Measurements from ENCODE around the gene HCLS1. TPM values are rescaled to one million over a fixed set of nuclear protein-coding genes. Genes with fewer than 3 reads are reported as not detected.

HCLS1 gene
- total RNA-seq, 1 experiment from 2014 or later, result 1.2 TPM

- H4K8ac ChIP-seq (replicated peaks; ENCODE audit: insufficient read length, low read depth, low read length), result no peak overlapping the region
- H3K79me1 ChIP-seq (ENCODE audit: insufficient read depth, low read depth, low read length, poor library complexity, severe bottlenecking), result no peaks in the 10 kb centered on the region
- H3K23me2 ChIP-seq (ENCODE audit: insufficient read length, low read depth, low read length, poor library complexity, severe bottlenecking), result no peaks in the 10 kb centered on the region
- no peak overlapping the region for H3T11ph ChIP-seq (ENCODE audit: low read length)
- no peak overlapping the region for H2AK5ac ChIP-seq (ENCODE audit: insufficient read length, low read length)
- H2BK20ac ChIP-seq (ENCODE audit: low read depth, low read length, poor library complexity, severe bottlenecking), result no peak overlapping the region
- no peak overlapping the region for H2BK5ac ChIP-seq (ENCODE audit: insufficient read length, low read length)
- Mint-ChIP-seq H3K4me1 (peaks cover 5 to 7% of the 10 kb centered on the region in 2 experiments; a peak in 3 of 4 replicates), H3K27me3 (ENCODE audit: low read depth) (0 out of 2 replicates have a peak, but pooled peaks cover 2% of the 10 kb centered on the region), H3K9me3 (no peaks in the 10 kb centered on the region), H3K36me3 (ENCODE audit: insufficient read depth in 1 of 3, low read depth in 3 of 3) (no peaks in the 10 kb centered on the region; a peak in 2 of 7 replicates), H3K4me3 (no peak overlapping the region), H3K27ac (peak overlapping the region in 2 of 3 experiments; percentile 34 to 44; a peak in 1 of 7 replicates)
- H3K23ac ChIP-seq (ENCODE audit: insufficient read length, low read depth, low read length), result no peak overlapping the region
- H3K27ac ChIP-seq (ENCODE audit: insufficient read length, low read depth, low read length), result no peak overlapping the region
- H4K5ac ChIP-seq (ENCODE audit: insufficient read length, low read depth, low read length), result no peak overlapping the region
- no peak overlapping the region for H2BK15ac ChIP-seq (ENCODE audit: low read depth, low read length)
- no CpG with 5 or more reads among the region's 1 CpG for WGBS (ENCODE audit: extremely low coverage, insufficient read length, low lambda C conversion rate)
- H3K79me2 ChIP-seq (ENCODE audit: insufficient read depth, low read length), result no peaks in the 10 kb centered on the region
- no peak overlapping the region for H2BK120ac ChIP-seq (ENCODE audit: low read depth, low read length, poor library complexity, severe bottlenecking)
- no peak for DNase-seq
- H4K20me1 ChIP-seq (ENCODE audit: control insufficient read depth, insufficient read depth, insufficient read length), result no peaks in the 10 kb centered on the region
- H3K4me2 ChIP-seq (ENCODE audit: insufficient read depth, insufficient read length, low read length), result no peak overlapping the region
- H2AFZ ChIP-seq (ENCODE audit: low read length), result no peak overlapping the region
- no peaks in the 10 kb centered on the region for H3K9me3 ChIP-seq (ENCODE audit: control insufficient read depth, low read depth, low read length)
- no peak overlapping the region for H4K91ac ChIP-seq (ENCODE audit: insufficient read length, low read depth, low read length)
- H3K4me1 ChIP-seq (ENCODE audit: insufficient read depth, low read length), result no peaks in the 10 kb centered on the region
- no peaks in the 10 kb centered on the region for H3K27me3 ChIP-seq (ENCODE audit: insufficient read depth, low read length)
- H3K4ac ChIP-seq (ENCODE audit: low read depth, low read length), result no peak overlapping the region
- no peak overlapping the region for H3K18ac ChIP-seq (ENCODE audit: insufficient read length, low read depth, low read length)
- no peak overlapping the region for H3K9ac ChIP-seq (ENCODE audit: extremely low read depth, insufficient read length, low read length)
- H3K14ac ChIP-seq (ENCODE audit: insufficient read depth, low read length), result no peak overlapping the region
- no peak overlapping the region for H3K56ac ChIP-seq (ENCODE audit: insufficient read length, low read depth, low read length)
- TF ChIP-seq CTCF (conservative IDR thresholded peaks at IDR 0.05), result no peak
- H2BK12ac ChIP-seq (ENCODE audit: insufficient read length, low read depth, low read length), result no peak overlapping the region
Measured at GRCh38 chr3:121584418-121584817, 76.3 kb downstream of the HCLS1 start.

All from H9 (cell line).